DND-41 (cell line): ENCODE measurements around the gene UBXN2A.

Source experiments
- ATAC-seq: fragments of 200-7000 bp; cut with Tn5 transposase; 3 replicates; pipeline ENCODE4 v1.9.1; 2021; ENCODE audit warnings: low read depth; ENCODE audit not compliant: insufficient read depth
- DNase-seq: peaks from one replicate; pipeline ENCODE4 v3.0.0-alpha.2; 2020
- H2AFZ ChIP-seq: 2 replicates; pipeline ENCODE4 v1.6.0; 2012; ENCODE audit warnings: low read depth, low read length
- H3K27ac ChIP-seq: 2 replicates; pipeline ENCODE4 v1.5.1; 2012; ENCODE audit warnings: low read length, inconsistent platforms
- H3K27me3 ChIP-seq: fragments of 200-600 bp; sonication (generic); 2 replicates; pipeline ENCODE4 v1.6.0; 2012; ENCODE audit warnings: low read length, mild to moderate bottlenecking, inconsistent platforms; ENCODE audit not compliant: insufficient read depth, poor library complexity
- H3K36me3 ChIP-seq: 2 replicates; pipeline ENCODE4 v1.5.1; 2012; ENCODE audit warnings: low read length, inconsistent platforms; ENCODE audit not compliant: insufficient read depth
- H3K4me1 ChIP-seq: 2 replicates; pipeline ENCODE4 v1.5.1; 2012; ENCODE audit warnings: mild to moderate bottlenecking, low read length; ENCODE audit not compliant: insufficient read depth
- H3K4me2 ChIP-seq: 2 replicates; pipeline ENCODE4 v1.6.0; 2012; ENCODE audit warnings: mild to moderate bottlenecking, moderate library complexity, low read length, inconsistent platforms; ENCODE audit not compliant: insufficient read depth
- H3K4me3 ChIP-seq, 2 experiments: fragments of 200-600 bp in 1 of 2; shearing (Covaris generic) in 1 of 2; 2 replicates each; pipeline ENCODE4 v1.5.1; 2012 to 2016; ENCODE audit warnings: inconsistent platforms in 2 of 2, low read length in 2 of 2, mild to moderate bottlenecking in 2 of 2, low read depth in 1 of 2, moderate library complexity in 1 of 2
- H3K79me2 ChIP-seq: 2 replicates; pipeline ENCODE4 v1.6.0; 2012; ENCODE audit warnings: low read length, inconsistent platforms; ENCODE audit not compliant: insufficient read depth
- H3K9ac ChIP-seq: 2 replicates; pipeline ENCODE4 v1.6.0; 2012; ENCODE audit warnings: low read depth, mild to moderate bottlenecking, inconsistent platforms, low read length, moderate library complexity
- H3K9me3 ChIP-seq: 2 replicates; pipeline ENCODE4 v1.5.1; 2012; ENCODE audit warnings: low read length, moderate library complexity, mild to moderate bottlenecking, inconsistent platforms; ENCODE audit not compliant: insufficient read depth, severe bottlenecking
- H4K20me1 ChIP-seq: 2 replicates; pipeline ENCODE4 v1.6.0; 2012; ENCODE audit warnings: low read length; ENCODE audit not compliant: insufficient read depth
- CTCF ChIP-seq: IDR thresholded peaks from 2 replicates; pipeline ENCODE4 v1.5.1; 2012; ENCODE audit warnings: borderline replicate concordance, low read length, moderate library complexity, mild to moderate bottlenecking; ENCODE audit not compliant: poor library complexity, severe bottlenecking; ENCODE audit errors: extremely low read depth
- EZH2 ChIP-seq: IDR thresholded peaks from 3 replicates; pipeline ENCODE4 v1.6.1; 2012; ENCODE audit warnings: borderline replicate concordance, low read depth, mild to moderate bottlenecking, moderate library complexity, low read length, inconsistent platforms; ENCODE audit not compliant: severe bottlenecking

UBXN2A gene

GRCh38 chr2:24050041-24050979 is 110.0 kb downstream of the UBXN2A start:
- TF ChIP-seq CTCF: no peak
- TF ChIP-seq EZH2: no peak
- no peaks in the 10 kb centered on the region for H3K36me3 ChIP-seq
- no peaks in the 10 kb centered on the region for H3K27me3 ChIP-seq
- peaks cover 18% of the 10 kb centered on the region for H3K79me2 ChIP-seq
- H4K20me1 ChIP-seq: no peaks in the 10 kb centered on the region
- no peaks in the 10 kb centered on the region for H3K9me3 ChIP-seq
- peaks cover 24% of the 10 kb centered on the region for H3K4me1 ChIP-seq
- no peak overlapping the region; the same call in 1 of the 2 replicates for H2AFZ ChIP-seq
- H3K9ac ChIP-seq: no peak overlapping the region; the same call in 1 of the 2 replicates
- H3K4me2 ChIP-seq: peak overlapping the region; percentile 63
- H3K27ac ChIP-seq: no peak overlapping the region
- DNase-seq (no peak), ATAC-seq (no peak)
- peak overlapping the region in 1 of 2 experiments; percentile 51; a peak in 2 of 4 replicates for H3K4me3 ChIP-seq

GRCh38 chr2:24051833-24052232 is 111.6 kb downstream of the UBXN2A start:
- DNase-seq (no peak), ATAC-seq (no peak)
- Histone ChIP-seq H3K27me3 (no peaks in the 10 kb centered on the region), H3K9me3 (no peaks in the 10 kb centered on the region), H3K27ac (no peak overlapping the region), H3K4me3 (no peak overlapping the region), H3K4me2 (no peak overlapping the region), H3K36me3 (no peaks in the 10 kb centered on the region), H3K4me1 (peaks cover 12% of the 10 kb centered on the region), H2AFZ (no peak overlapping the region), H3K79me2 (peaks cover 3% of the 10 kb centered on the region), H4K20me1 (no peaks in the 10 kb centered on the region), H3K9ac (no peak overlapping the region)
- TF ChIP-seq EZH2 (no peak), CTCF (no peak)

- ATAC-seq: no peak
- Histone ChIP-seq H3K9me3 (no peaks in the 10 kb centered on the region), H3K79me2 (no peaks in the 10 kb centered on the region), H3K36me3 (no peaks in the 10 kb centered on the region), H3K4me2 (no peak overlapping the region), H3K27me3 (no peaks in the 10 kb centered on the region), H3K4me3 (no peak overlapping the region), H2AFZ (no peak overlapping the region), H3K9ac (no peak overlapping the region), H3K27ac (no peak overlapping the region), H3K4me1 (peaks cover 7% of the 10 kb centered on the region), H4K20me1 (no peaks in the 10 kb centered on the region)
- DNase-seq: no peak
- no peak for TF ChIP-seq CTCF
- no peak for TF ChIP-seq EZH2
Observed at GRCh38 chr2:24052951-24053350, 112.7 kb downstream of the UBXN2A start.
